Panc1 (cell line): ENCODE measurements around the gene SYT2. TPM values are rescaled to one million over a fixed set of nuclear protein-coding genes. Genes with fewer than 3 reads are reported as not detected.

Experiments used
- ATAC-seq: fragments of 200-7000 bp; cut with Tn5 transposase; 2 replicates; pipeline ENCODE4 v1.9.1; 2020; ENCODE audit warnings: mild to moderate bottlenecking, moderate library complexity
- BruUV-seq: library from RNA; stranded (reverse); fragments of 400-500 nt; replicated peaks from 2 replicates; lab custom pipeline; 2021; lab: Mats Ljungman, UMichigan
- CTCF ChIA-PET: fragments of 300-600 bp; sonication (Branson Sonifier 250); formaldehyde crosslinking; loops from one replicate; lab custom pipeline; 2022; ENCODE audit warnings: antibody characterized with exemption; lab: Charles Lee
- POLR2A ChIA-PET: fragments of 300-600 bp; sonication (Branson Sonifier 250); formaldehyde crosslinking; loops from one replicate; lab custom pipeline; 2022; ENCODE audit warnings: antibody characterized with exemption; lab: Charles Lee
- DNase-seq: peaks from one replicate; pipeline ENCODE4 v3.0.0-alpha.2; 2010; ENCODE audit warnings: low read depth, low spot score
- H3K27ac ChIP-seq: 2 replicates; pipeline ENCODE4 v1.5.1; 2011; ENCODE audit warnings: mild to moderate bottlenecking, low read length, inconsistent platforms
- H3K27me3 ChIP-seq: fragments of 200-500 bp; sonication (Bioruptor generic); 2 replicates; pipeline ENCODE4 v1.6.0; 2014; ENCODE audit warnings: low read length, inconsistent platforms; ENCODE audit not compliant: control insufficient read depth, insufficient read depth
- H3K36me3 ChIP-seq: fragments of 200-500 bp; sonication (Bioruptor generic); 2 replicates; pipeline ENCODE4 v1.5.1; 2014; ENCODE audit warnings: inconsistent platforms, mild to moderate bottlenecking, low read length, moderate library complexity; ENCODE audit not compliant: control insufficient read depth, insufficient read depth
- H3K4me1 ChIP-seq: 2 replicates; pipeline ENCODE4 v1.5.1; 2011; ENCODE audit warnings: inconsistent platforms, mild to moderate bottlenecking, low read length, moderate library complexity; ENCODE audit not compliant: control insufficient read depth, insufficient read depth
- H3K4me3 ChIP-seq, 2 experiments: 2 replicates each; pipeline ENCODE4 v1.5.1; 2011 to 2012; ENCODE audit warnings: low read depth in 2 of 2, low read length in 2 of 2, mild to moderate bottlenecking in 2 of 2, inconsistent platforms in 1 of 2, moderate library complexity in 1 of 2
- H3K9me3 ChIP-seq: fragments of 200-500 bp; sonication (Bioruptor generic); 2 replicates; pipeline ENCODE4 v1.5.1; 2014; ENCODE audit warnings: low read depth, mild to moderate bottlenecking, inconsistent platforms, low read length, moderate library complexity; ENCODE audit not compliant: control insufficient read depth, insufficient read depth
- CTCF ChIP-seq: fragments of 450-650 bp; IDR thresholded peaks from 2 replicates; pipeline ENCODE4 v1.5.1; 2017; ENCODE audit warnings: mild to moderate bottlenecking
- POLR2AphosphoS5 ChIP-seq: IDR thresholded peaks from 2 replicates; pipeline ENCODE4 v1.6.1; 2012; ENCODE audit warnings: mild to moderate bottlenecking, low read depth, low read length, moderate library complexity
- SIN3A ChIP-seq: IDR thresholded peaks from 2 replicates; pipeline ENCODE4 v1.6.1; 2012; ENCODE audit warnings: low read depth, mild to moderate bottlenecking, low read length, moderate library complexity, borderline replicate concordance; ENCODE audit not compliant: insufficient read depth
- TCF7L2 ChIP-seq: IDR thresholded peaks from 2 replicates; pipeline ENCODE4 v1.6.1; 2011; ENCODE audit warnings: mild to moderate bottlenecking, low read depth, low read length, inconsistent platforms
- in situ Hi-C: cut with HindIII; loops from 2 replicates; pipeline ENCODE4 v1.10.0; 2016; ENCODE audit warnings: low sequenced_read_pairs, low pct_unique_long_range_greater_than_20kb
- intact Hi-C: fragments of 100-400 bp; cut with micrococcal nuclease; formaldehyde crosslinking; loops from one replicate; pipeline ENCODE4 v1.10.0; 2022; ENCODE audit not compliant: unreplicated experiment
- total RNA-seq: library from RNA; stranded (reverse); gene quantifications from one replicate; pipeline ENCODE4 v1.2.1, GENCODE V29; 2021; ENCODE audit not compliant: unreplicated experiment
- TF ChIP-seq, protein P1 (sequence below), 2 experiments: IDR thresholded peaks; 2 replicates each; pipeline ENCODE4 v1.6.1; 2011 to 2012; ENCODE audit warnings: low read depth in 2 of 2, control low read depth in 1 of 2, low read length in 1 of 2, mild to moderate bottlenecking in 1 of 2, moderate library complexity in 1 of 2; ENCODE audit not compliant: insufficient read depth in 1 of 2

The SYT2 gene
- total RNA-seq, 1 experiment from 2014 or later, result 0.03 TPM

DNA sequence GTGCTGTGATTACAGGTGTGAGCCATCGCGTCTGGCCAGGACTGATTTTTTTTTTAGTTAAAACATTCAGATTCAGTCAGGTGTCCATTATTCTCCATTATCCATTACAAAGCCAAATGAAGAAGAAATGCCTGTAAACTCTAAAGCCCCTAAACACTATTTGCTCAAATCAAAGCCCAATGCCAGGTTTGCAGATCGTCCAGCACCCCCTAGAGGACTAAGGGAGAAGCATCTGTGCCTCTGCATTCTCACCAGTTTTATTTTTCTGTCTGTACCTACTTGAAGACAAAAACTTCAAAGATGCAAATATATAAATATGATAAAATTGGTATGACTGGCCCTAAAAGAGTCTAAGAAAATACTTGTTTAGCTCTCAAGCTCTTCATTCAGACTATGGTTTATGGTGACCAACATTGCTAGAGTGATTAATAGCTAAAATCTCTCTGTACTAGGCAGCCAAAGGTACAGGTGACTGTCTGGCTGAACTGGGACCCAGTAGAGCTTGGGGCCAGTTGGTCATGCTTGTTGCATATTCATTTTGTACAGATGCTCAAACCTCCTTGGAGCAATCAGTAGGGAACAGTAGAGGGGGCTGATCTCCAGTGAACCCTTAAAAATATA is 138.4 kb downstream of the SYT2 start:
- peak; percentile 35 for DNase-seq
- no peak for ATAC-seq
- BruUV-seq, result no TSS peak

DNA sequence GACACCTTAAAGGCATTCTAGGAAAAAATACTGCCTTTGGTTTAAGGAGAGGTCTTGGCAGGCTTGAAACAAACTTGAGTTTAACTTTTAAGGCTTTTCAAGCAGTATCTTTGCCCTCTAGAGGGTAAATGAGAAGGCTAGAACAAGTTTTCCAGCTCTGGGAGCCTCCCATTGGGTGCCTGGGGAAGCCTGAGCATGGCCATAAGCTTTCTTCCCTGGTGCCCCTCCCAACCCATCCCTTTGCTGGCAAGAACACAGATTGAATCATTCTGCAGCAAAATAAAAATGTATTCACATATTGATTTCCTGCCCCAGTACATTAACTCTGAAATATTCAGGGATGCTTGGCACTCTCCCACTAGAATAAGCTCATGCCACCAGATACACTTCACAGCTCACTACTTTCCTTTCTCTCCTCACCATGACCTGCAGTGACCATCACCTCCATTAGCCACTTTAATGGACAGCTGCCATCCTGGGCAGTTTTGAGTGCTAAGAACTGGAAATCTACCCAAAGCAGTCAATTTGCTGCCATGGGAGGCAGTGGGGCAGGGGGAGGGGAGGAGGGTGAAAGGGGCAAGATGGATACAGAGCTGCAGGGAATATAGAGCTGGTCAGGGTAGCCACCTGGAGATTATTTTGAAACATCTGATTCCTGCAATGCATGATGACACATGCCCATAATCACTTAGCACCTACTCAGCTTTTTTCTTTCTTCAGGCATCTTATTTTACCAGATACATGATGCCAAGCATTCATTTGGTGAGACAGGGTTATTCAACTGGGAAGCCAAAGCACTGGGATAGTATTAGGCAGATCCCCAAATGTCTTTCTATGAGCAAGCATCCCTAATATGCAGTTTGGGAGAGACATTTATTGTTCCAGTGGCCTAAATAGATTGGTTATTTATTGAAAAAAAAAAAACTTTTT is 140.6 kb downstream of the SYT2 start:
- Histone ChIP-seq H3K27ac (no peak overlapping the region), H3K27me3 (no peaks in the 10 kb centered on the region), H3K4me3 (no peak overlapping the region), H3K36me3 (no peaks in the 10 kb centered on the region), H3K9me3 (no peaks in the 10 kb centered on the region), H3K4me1 (no peaks in the 10 kb centered on the region)
- no peak for ATAC-seq
- intact Hi-C loops, result no loop called here
- DNase-seq, result no peak
- CTCF ChIA-PET, result no interaction called here
- no peak for TF ChIP-seq TCF7L2
- TF ChIP-seq, protein P1, sequence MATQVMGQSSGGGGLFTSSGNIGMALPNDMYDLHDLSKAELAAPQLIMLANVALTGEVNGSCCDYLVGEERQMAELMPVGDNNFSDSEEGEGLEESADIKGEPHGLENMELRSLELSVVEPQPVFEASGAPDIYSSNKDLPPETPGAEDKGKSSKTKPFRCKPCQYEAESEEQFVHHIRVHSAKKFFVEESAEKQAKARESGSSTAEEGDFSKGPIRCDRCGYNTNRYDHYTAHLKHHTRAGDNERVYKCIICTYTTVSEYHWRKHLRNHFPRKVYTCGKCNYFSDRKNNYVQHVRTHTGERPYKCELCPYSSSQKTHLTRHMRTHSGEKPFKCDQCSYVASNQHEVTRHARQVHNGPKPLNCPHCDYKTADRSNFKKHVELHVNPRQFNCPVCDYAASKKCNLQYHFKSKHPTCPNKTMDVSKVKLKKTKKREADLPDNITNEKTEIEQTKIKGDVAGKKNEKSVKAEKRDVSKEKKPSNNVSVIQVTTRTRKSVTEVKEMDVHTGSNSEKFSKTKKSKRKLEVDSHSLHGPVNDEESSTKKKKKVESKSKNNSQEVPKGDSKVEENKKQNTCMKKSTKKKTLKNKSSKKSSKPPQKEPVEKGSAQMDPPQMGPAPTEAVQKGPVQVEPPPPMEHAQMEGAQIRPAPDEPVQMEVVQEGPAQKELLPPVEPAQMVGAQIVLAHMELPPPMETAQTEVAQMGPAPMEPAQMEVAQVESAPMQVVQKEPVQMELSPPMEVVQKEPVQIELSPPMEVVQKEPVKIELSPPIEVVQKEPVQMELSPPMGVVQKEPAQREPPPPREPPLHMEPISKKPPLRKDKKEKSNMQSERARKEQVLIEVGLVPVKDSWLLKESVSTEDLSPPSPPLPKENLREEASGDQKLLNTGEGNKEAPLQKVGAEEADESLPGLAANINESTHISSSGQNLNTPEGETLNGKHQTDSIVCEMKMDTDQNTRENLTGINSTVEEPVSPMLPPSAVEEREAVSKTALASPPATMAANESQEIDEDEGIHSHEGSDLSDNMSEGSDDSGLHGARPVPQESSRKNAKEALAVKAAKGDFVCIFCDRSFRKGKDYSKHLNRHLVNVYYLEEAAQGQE (IDR thresholded peaks at IDR 0.05; ENCODE audit: insufficient read depth in 1 of 2, low read depth in 2 of 2, low read length in 1 of 2), result no peak
- TF ChIP-seq CTCF, result no peak
- no peak for TF ChIP-seq POLR2AphosphoS5
- no peak for TF ChIP-seq SIN3A
- POLR2A ChIA-PET, result no interaction called here
- BruUV-seq, result no TSS peak
- in situ Hi-C loops, result no loop called here

More for the DNA sequence above, 138.4 kb downstream of the SYT2 start:
- Histone ChIP-seq H3K4me1 (no peaks in the 10 kb centered on the region), H3K36me3 (no peaks in the 10 kb centered on the region), H3K4me3 (no peak overlapping the region), H3K27me3 (no peaks in the 10 kb centered on the region), H3K9me3 (no peaks in the 10 kb centered on the region), H3K27ac (no peak overlapping the region)
- ChIA-PET CTCF (interaction anchor here (0.6 to 1.1 kb wide), 3 partner anchors 12 to 647 kb away, joined by 3 to 4 read pairs (median 3); no protein-coding TSS in a partner anchor), POLR2A (interaction anchor here (0.5 to 0.6 kb wide), 2 partner anchors 35 to 49 kb away, joined by 3 read pairs; no protein-coding TSS in a partner anchor)
- intact Hi-C loops, result no loop called here
- in situ Hi-C loops, result no loop called here
- TF ChIP-seq, protein P1 (IDR thresholded peaks at IDR 0.05; ENCODE audit: insufficient read depth in 1 of 2, low read depth in 2 of 2, low read length in 1 of 2), result no peak
- peak; percentile 88 for TF ChIP-seq CTCF
- no peak for TF ChIP-seq SIN3A
- TF ChIP-seq TCF7L2, result no peak
- no peak for TF ChIP-seq POLR2AphosphoS5
